HepG2 (cell line): ENCODE data around the gene CCDC142. TPM values are rescaled to one million over a fixed set of nuclear protein-coding genes. Genes with fewer than 3 reads are reported as not detected.

ENCODE experiments used
- CREM ChIP-seq, 2 experiments: sonication (generic) in 1 of 2; formaldehyde crosslinking in 1 of 2; IDR thresholded peaks; 2 replicates each; pipeline versions ENCODE4 v1.4.0 to v1.6.1; 2016 to 2020; ENCODE audit warnings: antibody characterized with exemption in 1 of 2, mild to moderate bottlenecking in 1 of 2, missing genetic modification reagents in 1 of 2
- DNMT1 ChIP-seq: sonication (generic); formaldehyde crosslinking; IDR thresholded peaks from 2 replicates; pipeline ENCODE4 v1.5.1; 2020; ENCODE audit warnings: mild to moderate bottlenecking, missing genetic modification reagents
- IKZF4 ChIP-seq: sonication (generic); formaldehyde crosslinking; IDR thresholded peaks from 2 replicates; pipeline ENCODE4 v1.5.1; 2020; ENCODE audit warnings: borderline replicate concordance, mild to moderate bottlenecking, low read depth, missing genetic modification reagents; ENCODE audit errors: not compliant biosample characterization
- NONO ChIP-seq, 2 experiments: fragments of 450-650 bp in 1 of 2; sonication (generic) in 1 of 2; formaldehyde crosslinking in 1 of 2; IDR thresholded peaks in 1 of 2; conservative IDR thresholded peaks in 1 of 2; 2 replicates each; pipeline versions ENCODE4 v1.6.1 to v1.8.0; 2017 to 2022; ENCODE audit warnings: mild to moderate bottlenecking in 1 of 2, missing genetic modification reagents in 1 of 2, moderate library complexity in 1 of 2
- REST ChIP-seq, 2 experiments: IDR thresholded peaks; 2 replicates each; pipeline ENCODE4 v1.6.1; 2011 to 2012; ENCODE audit warnings: low read length in 2 of 2, borderline replicate concordance in 1 of 2, low read depth in 1 of 2, mild to moderate bottlenecking in 1 of 2, moderate library complexity in 1 of 2
- TAF1 ChIP-seq: sonication (generic); formaldehyde crosslinking; IDR thresholded peaks from 2 replicates; pipeline ENCODE4 v1.4.0; 2020; ENCODE audit warnings: missing genetic modification reagents
- TOE1 ChIP-seq: sonication (generic); formaldehyde crosslinking; IDR thresholded peaks from 2 replicates; pipeline ENCODE4 v1.4.0; 2020; ENCODE audit warnings: mild to moderate bottlenecking, missing genetic modification reagents
- TRIM24 ChIP-seq: sonication (generic); formaldehyde crosslinking; IDR thresholded peaks from 2 replicates; pipeline ENCODE4 v1.8.0; 2022; ENCODE audit warnings: mild to moderate bottlenecking, missing genetic modification reagents
- ZC3H13 ChIP-seq: sonication (generic); formaldehyde crosslinking; IDR thresholded peaks from 2 replicates; pipeline ENCODE4 v1.8.1; 2023; ENCODE audit warnings: mild to moderate bottlenecking, missing genetic modification reagents, moderate library complexity
- ZNF121 ChIP-seq: sonication (generic); formaldehyde crosslinking; IDR thresholded peaks from 2 replicates; pipeline ENCODE4 v1.5.0; 2020; ENCODE audit warnings: mild to moderate bottlenecking, missing genetic modification reagents
- ZNF224 ChIP-seq: sonication (generic); formaldehyde crosslinking; IDR thresholded peaks from 2 replicates; pipeline ENCODE4 v1.5.0; 2020; ENCODE audit warnings: mild to moderate bottlenecking, missing genetic modification reagents
- ZNF24 ChIP-seq: fragments of 450-650 bp; IDR thresholded peaks from 2 replicates; pipeline ENCODE4 v1.6.1; 2017; ENCODE audit warnings: antibody characterized with exemption, mild to moderate bottlenecking
- ZNF337 ChIP-seq: sonication (generic); formaldehyde crosslinking; IDR thresholded peaks from 2 replicates; pipeline ENCODE4 v1.5.1; 2020; ENCODE audit warnings: missing genetic modification reagents, low read depth, mild to moderate bottlenecking, borderline replicate concordance
- ZNF572 ChIP-seq: sonication (generic); formaldehyde crosslinking; IDR thresholded peaks from 2 replicates; pipeline ENCODE4 v1.5.1; 2020; ENCODE audit warnings: mild to moderate bottlenecking, missing genetic modification reagents
- ZNF713 ChIP-seq: sonication (generic); formaldehyde crosslinking; IDR thresholded peaks from 2 replicates; pipeline ENCODE4 v1.4.0; 2020; ENCODE audit warnings: mild to moderate bottlenecking, missing genetic modification reagents
- ZSCAN31 ChIP-seq: sonication (generic); formaldehyde crosslinking; IDR thresholded peaks from 2 replicates; pipeline ENCODE4 v1.5.0; 2020; ENCODE audit warnings: low read depth, mild to moderate bottlenecking, missing genetic modification reagents
- polyA plus RNA-seq, 8 experiments: library from polyadenylated mRNA; depleted of rRNA in 3 of 8; stranded (reverse) in 7 of 8; unstranded in 1 of 8; fragments of >200 nt; fragmentation: Illumina TruSeq in 4 of 8; extraction: Trizol in 4 of 8; gene quantifications; 2 replicates each; pipeline versions ENCODE4 v1.2.1 to v1.2.3, GENCODE V29; 2011 to 2016; ENCODE audit warnings: low read depth in 4 of 8, missing spikeins in 1 of 8, mixed read lengths in 1 of 8; ENCODE audit not compliant: insufficient read depth in 1 of 8
- total RNA-seq, 5 experiments: library from RNA; depleted of rRNA; stranded (reverse); fragments of >200 nt; fragmentation: Illumina TruSeq; extraction: Trizol; gene quantifications; 2 replicates each; pipeline ENCODE4 v1.2.3, GENCODE V29; 2016; ENCODE audit warnings: low read depth in 1 of 5
- TF ChIP-seq, protein P1 (sequence below): sonication (generic); formaldehyde crosslinking; IDR thresholded peaks from 2 replicates; pipeline ENCODE4 v1.8.1; 2023; ENCODE audit warnings: mild to moderate bottlenecking, moderate library complexity, missing genetic modification reagents
- TF ChIP-seq, protein P2 (sequence below): sonication (generic); formaldehyde crosslinking; IDR thresholded peaks from 2 replicates; pipeline ENCODE4 v1.5.1; 2020; ENCODE audit warnings: missing genetic modification reagents, mild to moderate bottlenecking, borderline replicate concordance
- TF ChIP-seq, protein P3 (sequence below): sonication (generic); formaldehyde crosslinking; IDR thresholded peaks from 2 replicates; pipeline ENCODE4 v1.4.0; 2020; ENCODE audit warnings: missing genetic modification reagents
- TF ChIP-seq, protein P4 (sequence below): sonication (generic); formaldehyde crosslinking; IDR thresholded peaks from 2 replicates; pipeline ENCODE4 v1.5.1; 2020; ENCODE audit warnings: missing genetic modification reagents, mild to moderate bottlenecking, borderline replicate concordance

Gene CCDC142
- total and polyA plus RNA-seq, 2 of the 13 experiments (the other 11 are each of a cell fraction or from before 2014, with no cell fraction given) = 14.7 to 30.4 TPM

GRCh38 chr2:74440378-74441169 is 42.2 kb downstream of the CCDC142 start (continued):
- TF ChIP-seq NONO (IDR thresholded peaks at IDR 0.05) (no peak), NONO (CRISPR knock-in tag; conservative IDR thresholded peaks at IDR 0.05) (peak; percentile 90), DNMT1 (peak; percentile 88), ZSCAN31 (CRISPR knock-in tag) (no peak; the same call in none of the 2 replicates), ZNF337 (CRISPR knock-in tag) (no peak), CREM (IDR thresholded peaks at IDR 0.05) (0 out of 2 replicates have a peak, but pooled peaks have one; percentile 48), CREM (CRISPR knock-in tag; IDR thresholded peaks at IDR 0.05) (no peak), ZNF713 (CRISPR knock-in tag) (no peak), TRIM24 (CRISPR knock-in tag) (no peak), ZNF224 (CRISPR knock-in tag) (no peak), ZNF24 (0 out of 2 replicates have a peak, but pooled peaks have one; percentile 23), ZC3H13 (peak; percentile 96), TAF1 (peak; percentile 82), IKZF4 (no peak), TOE1 (CRISPR knock-in tag) (no peak), REST (IDR thresholded peaks at IDR 0.05; ENCODE audit: borderline replicate concordance in 1 of 2, low read depth in 1 of 2, low read length in 2 of 2) (peak in 1 of 2 experiments; percentile 48; a peak in 1 of 4 replicates), ZNF121 (peak; percentile 64; the same call in 1 of the 2 replicates), ZNF572 (CRISPR knock-in tag) (no peak)
- TF ChIP-seq, protein P1, sequence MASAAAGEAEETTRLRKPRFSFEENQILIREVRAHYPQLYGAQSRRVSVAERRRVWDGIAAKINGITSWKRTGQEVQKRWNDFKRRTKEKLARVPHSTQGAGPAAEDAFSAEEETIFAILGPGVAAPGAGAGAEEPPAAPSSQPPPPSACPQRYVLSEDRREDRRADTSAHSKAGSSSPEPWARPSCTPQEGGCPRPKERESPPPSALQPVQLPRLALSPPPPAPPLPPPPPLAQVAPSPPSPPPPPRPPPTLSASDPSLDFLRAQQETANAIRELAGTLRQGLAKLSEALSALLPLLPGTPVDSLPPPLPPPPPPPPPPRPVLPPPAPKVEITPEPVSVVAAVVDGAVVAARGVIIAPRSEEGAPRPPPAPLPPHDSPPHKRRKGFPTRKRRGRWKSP (CRISPR knock-in tag) = peak; percentile 46; the same call in 1 of the 2 replicates
- TF ChIP-seq, protein P2, sequence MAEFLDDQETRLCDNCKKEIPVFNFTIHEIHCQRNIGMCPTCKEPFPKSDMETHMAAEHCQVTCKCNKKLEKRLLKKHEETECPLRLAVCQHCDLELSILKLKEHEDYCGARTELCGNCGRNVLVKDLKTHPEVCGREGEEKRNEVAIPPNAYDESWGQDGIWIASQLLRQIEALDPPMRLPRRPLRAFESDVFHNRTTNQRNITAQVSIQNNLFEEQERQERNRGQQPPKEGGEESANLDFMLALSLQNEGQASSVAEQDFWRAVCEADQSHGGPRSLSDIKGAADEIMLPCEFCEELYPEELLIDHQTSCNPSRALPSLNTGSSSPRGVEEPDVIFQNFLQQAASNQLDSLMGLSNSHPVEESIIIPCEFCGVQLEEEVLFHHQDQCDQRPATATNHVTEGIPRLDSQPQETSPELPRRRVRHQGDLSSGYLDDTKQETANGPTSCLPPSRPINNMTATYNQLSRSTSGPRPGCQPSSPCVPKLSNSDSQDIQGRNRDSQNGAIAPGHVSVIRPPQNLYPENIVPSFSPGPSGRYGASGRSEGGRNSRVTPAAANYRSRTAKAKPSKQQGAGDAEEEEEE (CRISPR knock-in tag) = no peak
- TF ChIP-seq, protein P3, sequence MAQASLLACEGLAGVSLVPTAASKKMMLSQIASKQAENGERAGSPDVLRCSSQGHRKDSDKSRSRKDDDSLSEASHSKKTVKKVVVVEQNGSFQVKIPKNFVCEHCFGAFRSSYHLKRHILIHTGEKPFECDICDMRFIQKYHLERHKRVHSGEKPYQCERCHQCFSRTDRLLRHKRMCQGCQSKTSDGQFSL (CRISPR knock-in tag) = peak; percentile 90
- TF ChIP-seq, protein P4, sequence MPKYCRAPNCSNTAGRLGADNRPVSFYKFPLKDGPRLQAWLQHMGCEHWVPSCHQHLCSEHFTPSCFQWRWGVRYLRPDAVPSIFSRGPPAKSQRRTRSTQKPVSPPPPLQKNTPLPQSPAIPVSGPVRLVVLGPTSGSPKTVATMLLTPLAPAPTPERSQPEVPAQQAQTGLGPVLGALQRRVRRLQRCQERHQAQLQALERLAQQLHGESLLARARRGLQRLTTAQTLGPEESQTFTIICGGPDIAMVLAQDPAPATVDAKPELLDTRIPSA (CRISPR knock-in tag) = 0 out of 2 replicates have a peak, but pooled peaks have one; percentile 59
